ENCODE measurements around the gene IRF2BP2.
A peak's percentile ranks its signal among the peaks of the same experiment; 100 is the strongest.

DNA sequence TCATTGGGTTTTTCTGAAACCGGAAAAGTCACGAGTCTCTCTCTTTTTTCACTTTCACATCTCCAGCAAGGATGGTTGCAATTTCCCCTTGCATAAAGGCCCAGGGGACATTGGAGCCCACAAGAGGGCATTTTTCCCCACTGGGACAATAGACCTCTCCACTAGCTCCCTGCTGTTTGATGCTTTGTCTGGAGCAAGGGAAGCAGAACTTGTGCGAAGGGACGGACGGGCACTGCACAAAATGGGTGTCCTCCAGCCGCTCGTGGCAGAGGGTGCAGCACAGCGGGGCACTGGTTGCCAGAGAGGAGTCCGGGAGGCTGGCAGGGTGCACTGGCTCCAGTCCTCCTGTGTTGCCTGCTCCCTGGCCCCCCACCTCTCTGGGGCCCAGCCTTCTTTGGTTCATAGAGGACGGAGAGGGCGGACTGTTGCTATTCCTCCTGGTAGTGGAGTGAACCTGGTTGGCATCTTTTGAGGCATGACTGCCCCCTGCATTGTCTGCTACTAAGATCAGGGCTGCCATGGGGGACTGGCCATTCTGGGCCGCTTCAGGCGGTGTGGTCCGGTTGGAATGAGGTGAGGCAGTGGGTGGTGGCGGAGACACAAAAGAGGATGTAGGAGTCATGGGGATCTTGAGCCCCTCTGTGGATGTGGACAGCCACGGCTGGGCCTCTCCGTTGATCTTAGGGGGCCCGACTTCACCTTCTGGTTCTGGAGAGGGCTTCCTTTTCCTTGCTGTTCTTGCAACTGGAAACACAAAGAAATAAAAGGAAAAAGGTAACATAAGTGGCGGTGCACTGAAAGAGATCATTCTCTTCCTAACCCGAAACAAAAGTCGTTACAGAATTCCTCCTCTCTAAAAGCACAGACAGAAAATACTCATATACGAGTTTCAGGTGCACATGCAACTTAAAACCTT is 2.6 kb downstream of the IRF2BP2 start:
- TF ChIP-seq, protein P1, sequence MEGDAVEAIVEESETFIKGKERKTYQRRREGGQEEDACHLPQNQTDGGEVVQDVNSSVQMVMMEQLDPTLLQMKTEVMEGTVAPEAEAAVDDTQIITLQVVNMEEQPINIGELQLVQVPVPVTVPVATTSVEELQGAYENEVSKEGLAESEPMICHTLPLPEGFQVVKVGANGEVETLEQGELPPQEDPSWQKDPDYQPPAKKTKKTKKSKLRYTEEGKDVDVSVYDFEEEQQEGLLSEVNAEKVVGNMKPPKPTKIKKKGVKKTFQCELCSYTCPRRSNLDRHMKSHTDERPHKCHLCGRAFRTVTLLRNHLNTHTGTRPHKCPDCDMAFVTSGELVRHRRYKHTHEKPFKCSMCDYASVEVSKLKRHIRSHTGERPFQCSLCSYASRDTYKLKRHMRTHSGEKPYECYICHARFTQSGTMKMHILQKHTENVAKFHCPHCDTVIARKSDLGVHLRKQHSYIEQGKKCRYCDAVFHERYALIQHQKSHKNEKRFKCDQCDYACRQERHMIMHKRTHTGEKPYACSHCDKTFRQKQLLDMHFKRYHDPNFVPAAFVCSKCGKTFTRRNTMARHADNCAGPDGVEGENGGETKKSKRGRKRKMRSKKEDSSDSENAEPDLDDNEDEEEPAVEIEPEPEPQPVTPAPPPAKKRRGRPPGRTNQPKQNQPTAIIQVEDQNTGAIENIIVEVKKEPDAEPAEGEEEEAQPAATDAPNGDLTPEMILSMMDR (IDR thresholded peaks at IDR 0.05; ENCODE audit: borderline replicate concordance, extremely low read depth, low read length, poor library complexity, severe bottlenecking): peak; percentile 27
- no peak for TF ChIP-seq EZH2 (IDR thresholded peaks at IDR 0.05; ENCODE audit: borderline replicate concordance, low read depth, low read length, severe bottlenecking)
